SH-SY5Y (cell line): Measurements from ENCODE around the gene THADA.

ENCODE experiments used
- GATA2 ChIP-seq: IDR thresholded peaks from 2 replicates; pipeline ENCODE4 v1.6.1; 2011; ENCODE audit warnings: mild to moderate bottlenecking, low read depth, low read length
- GATA3 ChIP-seq: IDR thresholded peaks from 2 replicates; pipeline ENCODE4 v1.6.1; 2011; ENCODE audit warnings: low read depth, mild to moderate bottlenecking, low read length, moderate library complexity

- TF ChIP-seq GATA2 (no peak), GATA3 (no peak)
These were observed 388.1 kb downstream of the THADA start for GRCh38 chr2:43207553-43208300.
